Measurements from ENCODE around the gene HDC. TPM values are rescaled to one million over a fixed set of nuclear protein-coding genes. Genes with fewer than 3 reads are reported as not detected.

HDC gene
- not detected in 2 replicates for total RNA-seq

GRCh38 chr15:50265620-50266019 is at the start of gene HDC:
TSS of gene HDC (minus strand) at chr15:50265726. CDS start at chr15:50265623, 103 bp downstream.

Other genes starting within 250 kb of the HDC start
- gene ATP8B4, start 146.5 kb downstream of the HDC start, total RNA-seq, result 0.56 TPM in 1 of 2 replicates, not detected in the other
- gene SLC27A2, start 83.5 kb downstream of the HDC start, total RNA-seq, result 4.4 and 7.3 TPM in 2 replicates
- 18.2 and 25.7 TPM in 2 replicates for gene GABPB1, start 89.5 kb upstream of the HDC start, total RNA-seq
- gene USP8, start 158.7 kb upstream of the HDC start, total RNA-seq, result 29.0 and 30.8 TPM in 2 replicates